OCI-LY3 (cell line): ENCODE results near the gene EPS8L1.

ENCODE experiments used
- H2AFZ ChIP-seq: fragments of 200-600, 300-600 bp; shearing (Covaris generic); 2 replicates; pipeline ENCODE4 v1.6.0; 2014; ENCODE audit warnings: antibody characterized with exemption, low read depth, low read length
- H3K27ac ChIP-seq: fragments of 200-600, 300-600 bp; sonication (generic); 2 replicates; pipeline ENCODE4 v1.5.1; 2014; ENCODE audit warnings: mild to moderate bottlenecking, low read length, moderate library complexity, mixed read lengths
- H3K27me3 ChIP-seq: fragments of 200-600, 300-600 bp; sonication (generic); 2 replicates; pipeline ENCODE4 v1.6.1; 2014; ENCODE audit warnings: low read depth, low read length, mixed read lengths
- H3K36me3 ChIP-seq: fragments of 200-600, 300-600 bp; sonication (generic); replicated peaks from 2 replicates; pipeline ENCODE3; 2014; ENCODE audit warnings: low read depth, low read length, mixed read lengths
- H3K4me1 ChIP-seq: fragments of 300-600, 200-600 bp; sonication (generic); 2 replicates; pipeline ENCODE4 v1.6.1; 2014; ENCODE audit warnings: low read length, mixed read lengths
- H3K4me2 ChIP-seq: fragments of 200-600, 300-600 bp; sonication (generic); 2 replicates; pipeline ENCODE4 v1.6.1; 2014; ENCODE audit warnings: low read length, mixed read lengths
- H3K4me3 ChIP-seq: fragments of 300-600, 200-600 bp; sonication (generic); 2 replicates; pipeline ENCODE4 v1.5.1; 2014; ENCODE audit warnings: antibody characterized with exemption, mild to moderate bottlenecking, low read length, moderate library complexity
- H3K79me2 ChIP-seq: fragments of 300-600, 200-600 bp; shearing (Covaris generic); 2 replicates; pipeline ENCODE4 v1.6.1; 2014; ENCODE audit warnings: mild to moderate bottlenecking, low read length, mixed read lengths
- H3K9ac ChIP-seq: fragments of 300-600, 200-600 bp; shearing (Covaris generic); 2 replicates; pipeline ENCODE4 v1.6.0; 2014; ENCODE audit warnings: mild to moderate bottlenecking, low read length, moderate library complexity
- H3K9me3 ChIP-seq: fragments of 200-600, 300-600 bp; shearing (Covaris generic); 2 replicates; pipeline ENCODE4 v1.6.1; 2014; ENCODE audit warnings: low read length, mixed read lengths; ENCODE audit not compliant: insufficient read depth
- H4K20me1 ChIP-seq: fragments of 200-600, 300-600 bp; sonication (generic); 2 replicates; pipeline ENCODE4 v1.6.1; 2016; ENCODE audit warnings: low read length, mixed read lengths; ENCODE audit not compliant: insufficient read depth
- EZH2phosphoT487 ChIP-seq: fragments of 200-600 bp; shearing (Covaris generic); IDR thresholded peaks from 2 replicates; pipeline ENCODE4 v1.6.1; 2018; ENCODE audit warnings: antibody characterized with exemption, mixed run types, low read depth
- TF ChIP-seq, protein P1 (sequence below): fragments of 200-600, 300-600 bp; sonication (generic); IDR thresholded peaks from 2 replicates; pipeline ENCODE4 v1.5.1; 2014; ENCODE audit warnings: antibody characterized with exemption, low read length, low read depth

The EPS8L1 gene

DNA sequence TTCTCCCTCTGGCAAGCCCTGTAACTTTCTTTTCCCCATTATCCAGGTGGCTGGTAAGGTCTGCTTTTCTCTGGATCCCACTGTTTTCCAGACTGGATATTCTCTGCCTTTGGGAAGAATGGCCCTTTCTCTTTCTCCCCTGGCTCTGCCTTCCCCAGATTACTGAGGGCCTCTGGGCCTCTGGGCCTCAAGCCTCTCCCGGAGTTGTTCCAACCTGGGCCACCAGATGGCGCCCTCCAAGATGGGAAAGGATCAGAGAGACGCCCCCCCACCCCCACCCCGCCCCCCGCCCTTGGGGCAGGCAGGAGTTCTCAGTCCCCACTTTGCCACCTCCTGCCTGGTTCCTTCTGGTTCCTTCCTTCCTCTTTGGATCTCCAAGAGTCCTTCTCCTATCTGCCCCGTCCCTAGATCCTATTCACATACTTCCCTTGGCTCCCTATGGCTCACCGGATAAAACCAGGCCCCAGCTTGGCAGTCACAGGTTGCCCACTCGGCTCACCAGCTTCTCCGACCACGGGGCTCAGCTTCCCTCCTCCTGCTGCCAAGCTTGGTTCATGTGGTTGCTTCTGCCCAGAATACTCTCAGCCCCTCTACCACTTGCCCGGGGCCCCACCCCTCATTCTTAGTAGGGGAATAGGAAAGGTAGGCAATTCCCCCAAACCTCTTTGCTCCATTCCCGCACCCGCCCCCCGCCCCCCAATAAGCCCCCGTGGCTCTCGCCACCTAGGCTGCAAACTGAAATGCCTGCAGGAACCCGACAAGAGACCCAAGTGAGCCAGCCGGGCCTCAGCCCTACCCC, 13.1 kb downstream of the EPS8L1 start:
- Histone ChIP-seq H3K4me1 (no peaks in the 10 kb centered on the region), H2AFZ (no peak overlapping the region), H3K27ac (no peak overlapping the region), H3K4me2 (no peak overlapping the region), H3K4me3 (no peak overlapping the region), H3K79me2 (no peaks in the 10 kb centered on the region), H3K27me3 (no peaks in the 10 kb centered on the region), H3K9me3 (no peaks in the 10 kb centered on the region), H4K20me1 (no peaks in the 10 kb centered on the region), H3K36me3 (peaks cover 26% of the 10 kb centered on the region), H3K9ac (no peak overlapping the region)
- TF ChIP-seq, protein P1, sequence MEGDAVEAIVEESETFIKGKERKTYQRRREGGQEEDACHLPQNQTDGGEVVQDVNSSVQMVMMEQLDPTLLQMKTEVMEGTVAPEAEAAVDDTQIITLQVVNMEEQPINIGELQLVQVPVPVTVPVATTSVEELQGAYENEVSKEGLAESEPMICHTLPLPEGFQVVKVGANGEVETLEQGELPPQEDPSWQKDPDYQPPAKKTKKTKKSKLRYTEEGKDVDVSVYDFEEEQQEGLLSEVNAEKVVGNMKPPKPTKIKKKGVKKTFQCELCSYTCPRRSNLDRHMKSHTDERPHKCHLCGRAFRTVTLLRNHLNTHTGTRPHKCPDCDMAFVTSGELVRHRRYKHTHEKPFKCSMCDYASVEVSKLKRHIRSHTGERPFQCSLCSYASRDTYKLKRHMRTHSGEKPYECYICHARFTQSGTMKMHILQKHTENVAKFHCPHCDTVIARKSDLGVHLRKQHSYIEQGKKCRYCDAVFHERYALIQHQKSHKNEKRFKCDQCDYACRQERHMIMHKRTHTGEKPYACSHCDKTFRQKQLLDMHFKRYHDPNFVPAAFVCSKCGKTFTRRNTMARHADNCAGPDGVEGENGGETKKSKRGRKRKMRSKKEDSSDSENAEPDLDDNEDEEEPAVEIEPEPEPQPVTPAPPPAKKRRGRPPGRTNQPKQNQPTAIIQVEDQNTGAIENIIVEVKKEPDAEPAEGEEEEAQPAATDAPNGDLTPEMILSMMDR, result peak; percentile 58
- no peak for TF ChIP-seq EZH2phosphoT487

DNA sequence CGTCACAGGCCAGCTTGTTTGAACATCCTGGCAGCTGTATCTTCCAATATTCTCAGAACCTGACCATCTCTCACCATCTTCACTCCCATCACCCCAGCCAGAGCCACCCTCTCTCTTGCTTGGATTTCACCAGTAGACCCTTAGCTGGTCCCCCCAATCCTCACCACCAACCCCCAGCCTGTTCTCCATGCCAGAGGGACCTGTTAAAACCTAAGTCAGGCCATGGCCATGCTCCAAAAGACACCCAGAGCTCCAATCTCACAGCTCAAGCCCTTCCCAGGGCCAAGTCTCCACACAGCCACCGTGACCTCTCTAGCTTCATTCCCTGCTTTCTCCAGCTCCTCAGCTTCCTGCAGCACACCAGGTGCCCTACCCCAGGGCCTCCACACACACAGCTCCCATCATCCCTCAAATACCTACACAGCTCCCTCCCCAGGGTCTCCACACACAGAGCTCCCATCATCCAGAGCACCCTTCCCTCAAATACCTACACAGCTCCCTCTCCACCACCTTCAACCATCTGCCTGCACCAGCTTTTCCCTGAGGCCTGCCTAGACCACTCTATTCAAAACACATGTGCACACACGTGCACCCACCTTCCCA, 13.8 kb downstream of the EPS8L1 start:
- Histone ChIP-seq H3K9me3 (no peaks in the 10 kb centered on the region), H3K4me1 (no peaks in the 10 kb centered on the region), H3K4me2 (no peak overlapping the region), H3K27ac (no peak overlapping the region), H3K9ac (no peak overlapping the region), H3K36me3 (peaks cover 26% of the 10 kb centered on the region), H2AFZ (no peak overlapping the region), H3K4me3 (no peak overlapping the region), H4K20me1 (no peaks in the 10 kb centered on the region), H3K27me3 (no peaks in the 10 kb centered on the region), H3K79me2 (no peaks in the 10 kb centered on the region)
- TF ChIP-seq, protein P1, result no peak
- TF ChIP-seq EZH2phosphoT487, result no peak

DNA sequence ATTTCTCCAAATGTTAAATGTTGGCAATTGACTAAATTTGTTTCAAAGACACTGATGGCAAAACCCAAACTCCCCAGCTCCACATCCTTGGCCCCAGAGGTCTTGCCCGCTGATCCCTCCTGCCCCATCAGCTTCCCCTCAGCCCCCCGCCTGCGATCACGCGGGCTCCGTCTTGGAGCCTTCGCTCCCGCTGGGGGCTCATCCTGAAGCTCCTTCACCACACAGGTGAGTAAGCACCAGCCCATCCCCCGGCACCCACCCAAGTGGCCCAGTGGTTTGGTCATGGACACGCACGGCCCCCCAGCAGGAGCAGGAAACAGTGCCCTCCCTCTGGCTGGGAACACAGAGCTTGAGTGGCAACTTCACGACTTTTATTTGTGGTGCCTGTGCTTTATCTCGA, 14.9 kb downstream of the EPS8L1 start:
- H3K4me2 ChIP-seq, result no peak overlapping the region
- TF ChIP-seq, protein P1, result no peak
- TF ChIP-seq EZH2phosphoT487, result no peak
- H3K4me1 ChIP-seq, result no peaks in the 10 kb centered on the region
- no peak overlapping the region for H3K9ac ChIP-seq
- H3K27me3 ChIP-seq, result no peaks in the 10 kb centered on the region
- no peak overlapping the region for H3K27ac ChIP-seq
- H4K20me1 ChIP-seq, result no peaks in the 10 kb centered on the region
- H3K9me3 ChIP-seq, result no peaks in the 10 kb centered on the region
- H3K36me3 ChIP-seq, result peaks cover 31% of the 10 kb centered on the region
- H3K79me2 ChIP-seq, result no peaks in the 10 kb centered on the region
- H3K4me3 ChIP-seq, result no peak overlapping the region
- H2AFZ ChIP-seq, result no peak overlapping the region

DNA sequence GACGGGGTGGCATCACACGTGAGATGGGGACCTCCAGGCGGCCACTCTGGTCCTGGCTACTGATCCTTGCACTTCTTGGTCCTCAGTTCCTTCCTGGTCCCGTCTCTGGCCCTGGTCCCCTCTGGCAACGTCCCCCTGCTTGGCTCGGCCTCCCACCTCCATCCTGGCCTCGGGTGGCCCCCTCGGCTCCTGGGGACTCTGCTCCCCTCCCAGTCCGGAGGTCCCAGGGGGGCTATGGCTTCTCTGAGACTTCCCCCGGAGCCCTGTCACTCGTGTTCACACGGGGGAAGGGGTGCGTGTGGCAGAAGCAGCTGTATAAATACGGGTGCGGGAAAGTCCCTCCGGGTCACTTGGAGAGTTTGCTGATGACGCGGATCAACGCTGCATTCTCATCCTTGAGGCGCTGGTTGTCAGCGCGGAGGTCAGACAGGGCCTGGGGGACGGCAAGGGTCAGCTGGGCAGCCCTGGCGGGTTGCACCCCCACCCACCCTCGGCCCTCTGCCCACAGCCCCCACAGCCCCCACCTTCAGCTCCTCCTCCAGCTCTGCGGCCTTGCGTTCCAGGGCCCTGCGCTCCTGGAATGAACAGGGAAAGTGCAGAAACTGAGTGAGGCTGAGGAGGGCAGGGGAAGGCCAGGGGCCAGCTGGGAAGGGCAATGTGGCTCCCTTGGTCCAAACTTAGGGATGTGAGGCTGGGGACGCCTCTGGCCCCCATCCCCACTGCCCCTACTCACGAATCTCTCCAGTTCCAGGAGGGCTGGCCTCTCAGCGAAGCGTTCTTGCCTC, 15.6 kb downstream of the EPS8L1 start:
- Histone ChIP-seq H2AFZ (no peak overlapping the region), H3K36me3 (peaks cover 31% of the 10 kb centered on the region), H3K9me3 (no peaks in the 10 kb centered on the region), H3K9ac (no peak overlapping the region), H3K4me1 (no peaks in the 10 kb centered on the region), H4K20me1 (no peaks in the 10 kb centered on the region), H3K27me3 (no peaks in the 10 kb centered on the region), H3K79me2 (no peaks in the 10 kb centered on the region), H3K27ac (no peak overlapping the region), H3K4me3 (no peak overlapping the region), H3K4me2 (no peak overlapping the region)
- TF ChIP-seq EZH2phosphoT487, result no peak
- TF ChIP-seq, protein P1, result no peak
